ENCODE measurements around the gene GID4.

Gene GID4

DNA sequence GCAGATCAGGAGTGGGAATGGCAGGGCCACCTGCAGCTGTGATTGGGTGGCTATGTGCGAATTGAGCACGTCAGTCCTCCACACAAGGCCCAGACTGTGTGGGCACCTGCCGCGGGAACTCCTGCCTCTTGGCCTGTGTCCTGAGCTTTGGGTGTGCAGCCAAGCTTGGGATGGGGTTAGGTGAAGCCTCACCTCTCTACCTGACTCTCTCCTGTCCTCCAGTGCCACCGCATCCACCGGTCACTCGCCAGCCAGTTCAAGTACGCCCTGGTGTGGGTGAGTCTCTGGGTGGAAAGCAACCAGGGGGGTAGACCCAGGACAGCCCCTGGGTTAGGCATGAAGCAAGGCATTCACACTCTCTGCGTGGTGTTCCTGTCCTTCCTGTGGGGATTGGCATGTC lies 67.0 kb downstream of the GID4 start:
- no peak overlapping the region for H3K4me3 ChIP-seq (ENCODE audit: low read length)
- no peak for DNase-seq (ENCODE audit: low read depth)
- TF ChIP-seq, protein P1, sequence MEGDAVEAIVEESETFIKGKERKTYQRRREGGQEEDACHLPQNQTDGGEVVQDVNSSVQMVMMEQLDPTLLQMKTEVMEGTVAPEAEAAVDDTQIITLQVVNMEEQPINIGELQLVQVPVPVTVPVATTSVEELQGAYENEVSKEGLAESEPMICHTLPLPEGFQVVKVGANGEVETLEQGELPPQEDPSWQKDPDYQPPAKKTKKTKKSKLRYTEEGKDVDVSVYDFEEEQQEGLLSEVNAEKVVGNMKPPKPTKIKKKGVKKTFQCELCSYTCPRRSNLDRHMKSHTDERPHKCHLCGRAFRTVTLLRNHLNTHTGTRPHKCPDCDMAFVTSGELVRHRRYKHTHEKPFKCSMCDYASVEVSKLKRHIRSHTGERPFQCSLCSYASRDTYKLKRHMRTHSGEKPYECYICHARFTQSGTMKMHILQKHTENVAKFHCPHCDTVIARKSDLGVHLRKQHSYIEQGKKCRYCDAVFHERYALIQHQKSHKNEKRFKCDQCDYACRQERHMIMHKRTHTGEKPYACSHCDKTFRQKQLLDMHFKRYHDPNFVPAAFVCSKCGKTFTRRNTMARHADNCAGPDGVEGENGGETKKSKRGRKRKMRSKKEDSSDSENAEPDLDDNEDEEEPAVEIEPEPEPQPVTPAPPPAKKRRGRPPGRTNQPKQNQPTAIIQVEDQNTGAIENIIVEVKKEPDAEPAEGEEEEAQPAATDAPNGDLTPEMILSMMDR (conservative IDR thresholded peaks at IDR 0.05; ENCODE audit: low read length): no peak

DNA sequence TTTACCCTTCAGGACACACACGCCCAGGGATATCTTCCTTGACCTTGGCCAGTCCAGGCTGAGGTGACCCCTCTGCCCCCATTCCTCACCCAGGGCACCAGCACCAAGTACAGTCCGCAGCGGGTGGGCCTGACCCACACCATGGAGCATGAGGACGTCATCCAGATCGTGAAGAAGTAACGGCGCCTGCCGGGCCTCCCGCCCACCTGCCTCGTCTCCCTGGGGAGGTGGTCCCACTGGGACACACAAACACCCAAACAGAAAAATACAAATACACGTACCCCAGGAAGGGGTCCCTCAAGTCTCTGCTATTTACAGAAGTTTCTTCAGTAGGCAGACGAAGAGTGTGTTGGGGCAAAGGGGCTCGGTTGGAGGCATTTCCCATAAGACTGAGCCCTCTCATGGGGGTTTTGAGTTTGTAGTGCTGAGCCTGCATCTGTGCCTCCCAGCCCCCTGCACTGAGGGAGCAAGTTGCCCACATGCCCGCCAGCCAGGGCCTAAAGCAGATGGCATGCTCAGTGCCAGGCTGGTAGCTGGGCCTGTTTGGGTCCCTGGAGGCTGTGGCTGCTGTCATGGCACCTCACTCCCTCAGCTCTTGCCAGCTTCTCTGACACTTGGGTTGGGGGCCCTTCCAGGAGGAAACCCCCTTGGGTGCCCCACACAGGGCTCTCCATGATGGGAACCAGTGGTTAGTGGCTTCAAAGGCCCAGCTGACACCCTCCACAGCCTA lies 68.0 kb downstream of the GID4 start:
- TF ChIP-seq, protein P1 (conservative IDR thresholded peaks at IDR 0.05; ENCODE audit: low read length): no peak
- DNase-seq (ENCODE audit: low read depth): no peak
- no peak overlapping the region for H3K4me3 ChIP-seq (ENCODE audit: low read length)

DNA sequence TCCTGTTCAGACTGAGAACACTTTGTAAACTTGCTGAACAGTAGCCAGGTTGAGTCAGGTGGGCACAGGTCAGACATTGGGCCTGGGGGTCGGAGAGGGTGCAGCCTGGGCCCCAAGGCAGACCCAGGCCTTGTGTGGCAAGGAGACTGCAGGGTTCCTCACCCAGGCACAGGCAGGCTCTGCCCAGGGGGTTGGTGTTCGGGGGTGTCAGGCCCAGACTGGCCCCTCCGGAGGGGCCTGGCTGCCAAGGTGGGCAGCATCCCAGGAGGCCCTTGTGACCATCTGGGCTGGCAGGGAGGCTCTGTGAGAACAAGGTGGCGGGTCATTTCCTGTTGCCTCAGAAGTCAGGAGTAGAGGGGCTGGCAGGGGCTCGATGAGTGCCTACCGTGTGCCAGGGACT lies 68.8 kb downstream of the GID4 start:
- TF ChIP-seq, protein P1 (conservative IDR thresholded peaks at IDR 0.05; ENCODE audit: low read length): no peak
- no peak for DNase-seq (ENCODE audit: low read depth)
- no peak overlapping the region for H3K4me3 ChIP-seq (ENCODE audit: low read length)

DNA sequence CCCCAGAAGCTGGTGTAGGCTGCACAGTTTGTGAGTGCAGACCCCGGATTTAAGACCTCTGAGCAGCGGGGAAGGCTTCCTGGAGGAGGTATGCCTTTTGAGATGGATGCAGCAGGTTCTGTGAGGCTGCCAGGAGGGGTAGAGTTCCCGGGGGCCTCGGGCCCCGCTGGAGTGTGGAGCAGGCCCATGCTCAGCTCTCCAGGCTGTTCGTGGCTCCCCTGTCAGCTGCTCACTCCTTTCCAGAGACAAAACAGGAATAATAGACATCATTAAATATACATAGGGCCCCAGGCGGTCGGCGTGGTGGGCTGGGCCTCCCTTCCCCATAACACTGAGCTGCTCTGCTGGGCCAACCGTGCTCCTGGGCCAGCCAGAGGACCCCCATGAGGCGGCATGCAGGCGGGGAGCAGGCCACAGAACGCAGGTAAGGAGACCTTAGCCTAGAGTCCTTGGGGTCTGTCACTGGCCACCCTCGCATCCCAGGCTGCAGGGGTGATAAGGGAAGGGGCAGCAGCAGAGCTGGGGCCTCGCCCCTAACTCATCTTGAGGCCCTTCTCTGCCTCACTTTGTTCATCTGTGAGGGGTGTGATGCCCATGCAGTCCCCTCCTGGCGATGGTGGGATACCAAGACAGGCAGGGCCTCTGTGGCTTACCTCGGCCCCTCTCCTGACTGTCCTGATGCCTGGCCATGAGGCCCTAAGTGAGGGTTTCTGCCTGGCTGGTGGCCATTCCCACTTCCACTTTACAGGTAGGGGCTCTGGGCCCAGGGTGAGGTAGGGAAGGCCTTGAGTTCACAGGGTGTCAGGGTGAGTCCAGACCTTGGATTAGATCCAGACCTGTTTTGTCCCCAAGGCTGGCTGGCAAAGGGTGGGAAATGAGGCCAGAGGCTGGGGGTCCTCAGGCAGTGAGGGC lies 69.4 kb downstream of the GID4 start, which contains the start of gene MYO15A:
TSS of gene MYO15A (plus strand) at position 356 of the 912 bp plus-strand sequence. CDS start 10,045 bp downstream, outside the sequence.
- no peak within 1 kb of the TSS for H3K4me3 ChIP-seq (ENCODE audit: low read length)
- TF ChIP-seq, protein P1 (conservative IDR thresholded peaks at IDR 0.05; ENCODE audit: low read length): no peak
- no peak for DNase-seq (ENCODE audit: low read depth)

GRCh38 chr17:18109935-18110485 lies 70.8 kb downstream of the GID4 start:
- TF ChIP-seq, protein P1 (conservative IDR thresholded peaks at IDR 0.05; ENCODE audit: low read length): no peak
- H3K4me3 ChIP-seq (ENCODE audit: low read length): no peak overlapping the region
- no peak for DNase-seq (ENCODE audit: low read depth)

DNA sequence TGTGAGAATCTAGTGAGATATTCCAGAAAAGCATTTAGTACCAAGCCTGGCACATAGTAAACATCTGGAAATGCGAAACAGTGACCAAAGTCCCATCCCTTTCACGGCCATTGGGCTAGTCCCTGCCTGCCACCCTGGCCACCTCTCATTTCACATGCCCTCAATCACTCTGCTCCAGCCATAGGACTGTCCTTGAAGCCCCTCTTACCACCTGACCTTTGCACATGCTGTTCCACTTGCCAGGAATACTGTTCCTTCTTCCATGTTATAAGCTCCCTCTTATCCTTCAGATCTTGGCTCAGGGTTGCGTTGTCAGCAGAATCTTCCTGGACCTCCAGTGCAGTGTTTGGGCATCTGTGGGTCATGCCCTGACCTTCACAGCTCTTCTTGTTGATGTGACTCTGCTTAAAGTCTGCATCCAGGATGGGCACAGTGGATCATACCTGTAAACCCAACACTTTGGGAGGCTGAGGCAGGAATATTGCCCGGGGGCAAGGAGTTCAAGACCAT lies 71.5 kb downstream of the GID4 start:
- TF ChIP-seq, protein P1 (conservative IDR thresholded peaks at IDR 0.05; ENCODE audit: low read length): no peak
- DNase-seq (ENCODE audit: low read depth): no peak
- no peak overlapping the region for H3K4me3 ChIP-seq (ENCODE audit: low read length)

All from AG10803 (cell line).